GM12864 (cell line): ENCODE measurements around the gene ETS2.

Source experiments
- DNase-seq: peaks from one replicate; pipeline ENCODE4 v3.0.0-alpha.2; 2011; ENCODE audit warnings: low read depth
- H3K4me3 ChIP-seq: 2 replicates; pipeline ENCODE4 v1.5.1; 2011; ENCODE audit warnings: mild to moderate bottlenecking, low read depth, low read length, control low read depth
- TF ChIP-seq, protein P1 (sequence below): IDR thresholded peaks from 2 replicates; pipeline ENCODE4 v1.5.1; 2011; ENCODE audit warnings: low read depth, mild to moderate bottlenecking, moderate library complexity, low read length, control low read depth, inconsistent platforms; ENCODE audit errors: missing control alignments

Gene ETS2

GRCh38 chr21:38817371-38818324 lies 11.9 kb downstream of the ETS2 start:
- TF ChIP-seq, protein P1, sequence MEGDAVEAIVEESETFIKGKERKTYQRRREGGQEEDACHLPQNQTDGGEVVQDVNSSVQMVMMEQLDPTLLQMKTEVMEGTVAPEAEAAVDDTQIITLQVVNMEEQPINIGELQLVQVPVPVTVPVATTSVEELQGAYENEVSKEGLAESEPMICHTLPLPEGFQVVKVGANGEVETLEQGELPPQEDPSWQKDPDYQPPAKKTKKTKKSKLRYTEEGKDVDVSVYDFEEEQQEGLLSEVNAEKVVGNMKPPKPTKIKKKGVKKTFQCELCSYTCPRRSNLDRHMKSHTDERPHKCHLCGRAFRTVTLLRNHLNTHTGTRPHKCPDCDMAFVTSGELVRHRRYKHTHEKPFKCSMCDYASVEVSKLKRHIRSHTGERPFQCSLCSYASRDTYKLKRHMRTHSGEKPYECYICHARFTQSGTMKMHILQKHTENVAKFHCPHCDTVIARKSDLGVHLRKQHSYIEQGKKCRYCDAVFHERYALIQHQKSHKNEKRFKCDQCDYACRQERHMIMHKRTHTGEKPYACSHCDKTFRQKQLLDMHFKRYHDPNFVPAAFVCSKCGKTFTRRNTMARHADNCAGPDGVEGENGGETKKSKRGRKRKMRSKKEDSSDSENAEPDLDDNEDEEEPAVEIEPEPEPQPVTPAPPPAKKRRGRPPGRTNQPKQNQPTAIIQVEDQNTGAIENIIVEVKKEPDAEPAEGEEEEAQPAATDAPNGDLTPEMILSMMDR = no peak
- DNase-seq = no peak
- no peak overlapping the region for H3K4me3 ChIP-seq

DNA sequence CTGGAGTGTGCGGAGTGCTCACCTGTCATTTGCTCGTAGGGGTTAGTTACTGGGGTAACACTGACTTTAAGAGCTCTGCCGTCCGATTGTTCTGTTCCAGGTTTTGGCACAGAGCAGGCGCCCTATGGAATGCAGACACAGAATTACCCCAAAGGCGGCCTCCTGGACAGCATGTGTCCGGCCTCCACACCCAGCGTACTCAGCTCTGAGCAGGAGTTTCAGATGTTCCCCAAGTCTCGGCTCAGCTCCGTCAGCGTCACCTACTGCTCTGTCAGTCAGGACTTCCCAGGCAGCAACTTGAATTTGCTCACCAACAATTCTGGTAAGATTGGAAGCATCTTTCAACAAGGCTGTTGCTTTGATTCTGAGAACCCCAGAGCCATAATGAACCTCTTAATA lies 12.6 kb downstream of the ETS2 start:
- H3K4me3 ChIP-seq = no peak overlapping the region
- no peak for DNase-seq
- TF ChIP-seq, protein P1 = no peak

GRCh38 chr21:38819051-38819718 lies 13.5 kb downstream of the ETS2 start:
- H3K4me3 ChIP-seq = no peak overlapping the region
- TF ChIP-seq, protein P1 = no peak
- DNase-seq = no peak

DNA sequence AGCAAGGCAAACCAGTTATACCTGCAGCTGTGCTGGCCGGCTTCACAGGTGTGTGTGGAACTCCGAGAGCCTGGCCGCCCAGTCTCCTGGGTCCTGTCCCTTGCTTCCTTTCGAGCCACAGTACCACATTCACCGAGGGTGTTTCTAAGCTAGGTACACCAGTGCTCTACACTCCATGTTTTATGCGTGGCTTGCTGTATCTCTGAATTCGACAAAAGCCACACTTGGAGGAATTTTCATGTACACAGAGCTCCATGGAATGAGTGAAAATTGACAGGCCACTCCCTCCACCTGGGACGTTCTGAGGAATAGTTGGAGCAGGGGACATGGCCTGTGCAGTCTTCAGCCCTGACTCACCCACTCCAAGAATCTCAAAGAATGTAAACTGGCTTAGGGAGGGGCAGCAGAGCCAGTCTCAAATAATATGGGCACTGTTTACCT lies 14.0 kb downstream of the ETS2 start:
- no peak overlapping the region for H3K4me3 ChIP-seq
- TF ChIP-seq, protein P1 = no peak
- no peak for DNase-seq

GRCh38 chr21:38820471-38821239 lies 14.9 kb downstream of the ETS2 start:
- DNase-seq = no peak
- H3K4me3 ChIP-seq = no peak overlapping the region
- TF ChIP-seq, protein P1 = no peak

DNA sequence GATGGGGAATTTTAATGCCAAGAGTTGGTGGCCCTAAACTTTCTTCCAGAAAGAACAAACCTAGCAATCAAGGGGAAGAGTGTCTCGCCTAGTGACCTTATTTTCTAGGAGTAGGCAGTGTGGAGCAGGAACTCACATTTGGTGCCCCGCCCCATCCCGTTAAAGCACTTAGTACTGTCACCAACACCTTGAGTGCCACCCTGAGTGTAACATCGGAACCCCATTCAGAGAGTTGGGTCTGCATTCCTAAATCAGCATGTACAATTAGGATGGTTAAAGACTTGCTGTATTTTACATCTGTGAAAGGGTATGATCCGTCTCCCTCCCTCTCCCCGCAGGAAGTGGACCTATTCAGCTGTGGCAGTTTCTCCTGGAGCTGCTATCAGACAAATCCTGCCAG lies 15.5 kb downstream of the ETS2 start:
- DNase-seq = no peak
- TF ChIP-seq, protein P1 = no peak
- no peak overlapping the region for H3K4me3 ChIP-seq
